HG03139 (cell line): ENCODE measurements around the gene DDX6.
"Not testable (repeated sequence)": the region's sequence is repeated elsewhere in the genome, so short reads cannot be mapped to it uniquely, and the experiment has no call there.

Experiments
- ATAC-seq: cut with Tn5 transposase; IDR thresholded peaks from one replicate; pipeline ENCODE4 v1.9.1; 2021; ENCODE audit not compliant: unreplicated experiment

The DDX6 gene

DNA sequence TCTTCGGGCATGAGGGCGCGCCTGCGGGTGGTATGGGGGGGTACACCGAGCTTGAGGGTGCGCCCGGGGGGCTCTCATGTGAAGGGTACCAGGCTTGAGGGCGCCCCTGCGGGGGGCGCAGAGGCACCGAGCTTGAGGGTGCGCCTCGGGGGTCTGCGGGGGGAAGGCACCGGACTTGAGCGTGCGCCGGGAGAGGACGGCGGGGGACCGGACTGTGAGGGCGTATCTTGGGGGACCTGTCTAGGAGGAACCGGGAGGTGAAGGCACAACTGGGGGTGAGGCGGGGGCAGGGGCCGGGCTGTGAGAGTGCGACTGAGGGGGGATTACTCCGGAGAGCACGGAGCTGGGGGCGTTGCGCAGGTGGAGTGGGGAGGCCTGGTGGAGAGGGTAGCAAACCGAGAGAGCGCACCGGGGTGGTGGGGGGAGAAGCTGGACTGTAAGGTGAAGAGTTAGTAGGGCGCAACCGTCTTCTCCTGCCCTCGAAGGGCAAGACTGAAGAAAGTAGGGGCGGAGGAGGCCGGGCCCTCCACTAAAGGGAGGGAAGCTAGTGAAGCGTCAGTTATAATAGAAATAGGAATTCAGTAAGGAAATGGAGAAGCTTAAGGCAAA lies 1.1 kb upstream of the DDX6 start:
- no peak for ATAC-seq

DNA sequence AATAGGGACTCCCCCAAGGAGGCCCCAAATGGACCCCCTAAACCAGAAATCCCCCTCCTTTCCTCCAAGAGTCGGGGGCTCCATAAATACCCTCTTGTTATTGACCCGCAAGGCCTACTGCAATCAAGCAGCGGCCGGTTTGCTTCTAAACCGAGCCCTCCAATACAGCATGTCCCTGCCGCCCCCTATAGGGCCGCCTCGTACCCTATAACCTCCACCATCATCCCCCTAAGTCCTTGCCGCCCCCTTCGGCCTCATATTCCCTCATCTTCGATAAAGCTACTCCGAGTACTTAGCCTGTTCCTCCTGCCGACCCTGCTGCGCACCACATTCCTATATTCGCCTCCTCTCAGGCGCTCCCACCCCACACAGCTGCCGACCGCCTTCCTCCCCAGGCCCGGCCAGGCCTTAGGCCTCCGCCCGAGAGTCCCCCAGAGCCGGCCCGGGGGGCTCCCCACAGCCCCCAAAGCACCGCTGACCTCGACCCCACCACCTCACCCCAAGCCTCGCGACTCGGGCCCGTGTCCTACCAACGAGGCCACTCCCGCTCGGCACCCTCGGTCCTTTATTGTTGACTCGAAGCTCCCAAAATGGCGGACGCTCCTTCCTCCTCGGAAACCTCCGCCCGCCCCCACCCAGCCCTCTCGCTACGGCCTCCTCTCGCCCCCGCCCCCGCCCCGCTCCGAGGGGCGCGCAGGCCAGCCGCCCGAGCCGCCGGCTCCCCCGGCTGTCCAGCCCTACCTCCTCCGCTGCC lies 430 bp downstream of the DDX6 start:
- ATAC-seq, result peak; percentile 16

DNA sequence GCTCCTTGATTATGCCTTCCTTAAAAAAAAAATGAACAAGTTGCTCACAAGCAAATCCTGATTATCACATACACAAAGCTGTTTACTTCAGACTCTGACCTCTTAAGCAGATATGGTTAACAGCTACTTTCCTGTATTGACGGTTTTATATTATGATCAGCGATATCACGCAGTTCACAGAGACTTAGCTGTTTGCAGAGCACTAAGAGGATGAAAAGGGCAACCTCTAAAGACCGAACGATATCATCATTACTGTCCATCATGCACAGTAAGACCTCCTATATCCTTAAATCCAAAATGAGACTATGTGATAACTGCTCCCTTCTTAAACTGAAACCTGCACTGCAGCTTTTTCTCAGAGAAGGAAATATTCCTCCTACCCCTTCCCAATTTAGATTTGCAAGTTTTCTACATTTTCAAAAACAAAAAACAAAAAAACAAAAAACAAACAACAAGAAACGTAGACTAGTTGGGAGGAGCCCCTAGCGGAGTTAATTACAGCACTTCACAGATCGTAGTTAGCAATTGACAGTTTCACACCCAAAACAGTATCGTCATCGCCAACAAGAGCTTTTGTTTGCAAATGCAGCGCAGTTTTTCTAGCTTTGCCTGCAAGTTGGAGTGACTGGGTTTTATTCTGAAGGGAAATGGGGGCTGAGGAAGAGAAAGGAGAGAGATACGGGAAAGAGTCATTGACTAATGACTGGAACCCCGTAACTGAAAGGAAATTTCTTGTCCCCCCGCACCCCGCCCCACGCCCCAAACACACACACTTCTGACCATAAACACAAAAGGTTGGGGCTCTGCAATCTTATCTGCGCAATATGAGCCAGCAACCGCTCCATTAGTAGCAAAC lies 1.2 kb downstream of the DDX6 start:
- no peak for ATAC-seq

DNA sequence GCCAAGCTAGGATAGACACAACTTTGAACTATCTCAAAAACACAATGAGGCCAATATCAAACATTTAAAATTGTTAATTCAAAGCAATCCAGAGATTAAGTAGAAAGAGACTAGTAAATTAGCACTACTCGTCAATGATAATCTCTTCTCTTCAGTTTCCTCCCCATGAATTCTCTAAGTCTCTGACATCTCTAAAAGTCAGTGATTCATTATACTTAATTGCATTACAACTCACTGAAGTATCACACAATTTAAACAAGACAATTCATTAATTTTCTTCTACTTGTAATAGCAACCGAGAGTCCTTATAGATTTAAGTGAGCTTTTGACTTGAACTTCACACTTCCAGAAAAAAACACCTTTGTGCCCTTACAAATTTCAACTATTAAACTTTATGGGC lies 4.3 kb downstream of the DDX6 start:
- ATAC-seq, result no peak

DNA sequence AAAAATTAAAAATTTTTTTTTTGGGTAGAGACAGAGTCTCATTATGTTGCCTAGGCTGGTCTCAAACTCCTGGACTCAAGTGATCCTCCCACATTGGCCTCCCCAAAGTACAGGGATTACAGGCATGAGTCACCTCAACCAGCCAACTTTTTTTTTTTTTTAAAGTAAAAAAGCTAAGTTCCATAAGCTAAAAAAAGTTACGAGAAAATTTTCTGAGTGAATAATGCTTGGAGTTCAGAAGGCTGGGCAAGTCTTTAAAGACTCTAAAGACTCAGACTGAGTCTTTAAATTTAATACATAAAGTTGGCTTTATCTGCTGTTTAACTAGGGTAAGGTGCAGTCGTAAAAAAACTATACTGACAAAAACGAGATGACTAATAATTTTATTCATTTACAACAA lies 5.6 kb downstream of the DDX6 start:
- ATAC-seq, result no peak

- no peak for ATAC-seq
Observed at GRCh38 chr11:118783724-118784495, 7.1 kb downstream of the DDX6 start.

GRCh38 chr11:118783324-118783723 lies 7.6 kb downstream of the DDX6 start:
- ATAC-seq, result not testable (repeated sequence)

GRCh38 chr11:118778898-118779297 lies 12.1 kb downstream of the DDX6 start:
- ATAC-seq, result no peak

- no peak for ATAC-seq
Observed at GRCh38 chr11:118774032-118774431, 16.9 kb downstream of the DDX6 start.

DNA sequence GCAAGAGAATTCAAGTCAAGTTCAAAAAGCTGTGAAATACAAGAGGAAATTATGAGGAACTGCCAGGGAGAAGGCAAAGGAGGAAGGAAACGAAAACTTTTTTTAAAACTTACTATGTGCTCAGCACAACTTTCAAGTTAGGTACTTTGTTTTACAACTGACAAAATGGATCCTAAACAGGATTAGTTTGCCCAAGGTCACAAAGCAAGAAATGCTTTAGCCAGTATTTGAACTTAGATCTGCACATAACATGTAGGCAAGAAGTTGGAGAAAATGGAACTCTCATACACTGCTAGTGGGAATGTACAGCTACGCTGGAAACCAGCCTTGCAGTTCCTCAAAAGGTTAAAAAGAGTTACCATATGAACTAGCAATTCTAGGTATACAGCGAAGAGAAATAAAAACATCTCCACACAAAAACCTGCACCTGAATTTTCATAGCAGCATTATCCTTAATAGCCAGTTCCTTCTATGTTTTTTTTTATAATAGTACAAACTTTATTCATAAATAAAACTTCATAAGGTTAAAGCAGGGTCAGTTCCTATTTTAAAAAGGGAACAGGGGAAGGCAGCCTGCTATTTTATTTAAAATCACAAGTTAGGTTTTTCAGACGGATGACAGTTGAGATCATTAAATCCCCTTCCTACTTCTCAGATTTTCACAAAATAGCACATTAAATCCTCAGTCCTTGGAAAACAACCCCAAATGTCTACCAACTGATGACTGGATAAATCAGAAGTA lies 19.2 kb downstream of the DDX6 start:
- ATAC-seq, result no peak

DNA sequence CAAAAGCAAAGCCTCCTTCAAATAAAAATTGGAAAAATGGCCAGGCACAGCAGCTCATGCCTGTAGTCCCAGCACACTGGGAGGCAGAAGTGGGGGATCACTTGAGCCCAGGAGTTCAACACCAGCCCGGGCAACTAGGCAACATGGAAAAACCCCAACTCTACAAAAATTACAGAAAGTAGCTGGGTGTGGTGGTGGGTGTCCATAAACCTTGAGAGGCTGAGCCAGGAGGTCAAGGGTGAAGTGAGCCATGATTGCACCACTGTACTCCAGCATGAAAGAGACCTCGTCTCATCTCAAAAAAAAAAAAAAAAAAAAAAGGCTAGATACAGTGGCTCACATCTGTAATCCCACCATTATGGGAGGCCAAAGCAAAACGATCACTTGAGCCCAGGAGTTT lies 22.3 kb downstream of the DDX6 start:
- no peak for ATAC-seq

DNA sequence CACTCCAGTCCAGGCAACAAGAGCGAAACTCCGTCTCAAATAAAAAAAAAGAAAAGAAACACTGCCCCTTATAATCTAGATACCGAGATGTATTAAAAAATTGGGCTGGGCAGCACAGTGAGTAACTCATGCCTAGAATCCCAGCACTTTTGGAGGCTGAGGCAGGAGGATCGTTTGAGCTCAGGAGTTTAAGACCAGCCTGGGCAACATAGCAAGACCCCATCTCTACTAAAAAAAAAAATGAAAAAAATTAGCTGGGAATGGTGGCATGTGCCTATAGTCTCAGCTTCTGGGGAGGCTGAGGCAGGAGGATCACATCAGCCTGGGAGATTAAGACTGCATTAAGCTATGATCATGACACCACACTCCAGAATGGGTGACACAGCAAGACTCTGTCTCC lies 24.9 kb downstream of the DDX6 start:
- ATAC-seq, result no peak

- ATAC-seq, result not testable (repeated sequence)
Observed at GRCh38 chr11:118765095-118765691, 25.8 kb downstream of the DDX6 start.

GRCh38 chr11:118763041-118763440 lies 27.9 kb downstream of the DDX6 start:
- no peak for ATAC-seq

- ATAC-seq, result not testable (repeated sequence)
Observed at GRCh38 chr11:118761981-118762380, 29.0 kb downstream of the DDX6 start.

DNA sequence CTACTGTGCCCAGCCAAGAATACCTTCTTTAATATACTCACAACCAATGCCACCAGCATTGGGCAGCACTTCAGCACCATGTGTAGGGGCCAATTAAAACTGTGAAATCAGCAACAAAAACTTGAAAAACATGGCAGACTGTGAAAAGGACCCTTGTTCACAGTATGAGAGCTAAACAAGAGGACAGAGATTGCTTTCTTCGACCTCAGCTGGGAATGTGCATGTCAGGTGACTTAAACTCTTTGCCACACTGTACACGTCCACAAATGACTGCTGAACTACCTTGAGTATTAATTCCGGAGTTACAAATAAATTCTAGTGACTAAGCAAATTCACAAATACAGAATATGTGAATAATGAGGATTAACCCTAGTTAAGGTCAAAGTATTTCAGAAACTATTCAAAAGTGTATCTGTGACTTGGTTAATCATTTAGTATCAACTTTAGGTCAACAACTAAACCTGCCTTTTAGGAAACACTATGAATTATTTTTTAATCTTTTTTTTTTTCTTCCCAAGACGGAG lies 33.0 kb downstream of the DDX6 start:
- no peak for ATAC-seq

DNA sequence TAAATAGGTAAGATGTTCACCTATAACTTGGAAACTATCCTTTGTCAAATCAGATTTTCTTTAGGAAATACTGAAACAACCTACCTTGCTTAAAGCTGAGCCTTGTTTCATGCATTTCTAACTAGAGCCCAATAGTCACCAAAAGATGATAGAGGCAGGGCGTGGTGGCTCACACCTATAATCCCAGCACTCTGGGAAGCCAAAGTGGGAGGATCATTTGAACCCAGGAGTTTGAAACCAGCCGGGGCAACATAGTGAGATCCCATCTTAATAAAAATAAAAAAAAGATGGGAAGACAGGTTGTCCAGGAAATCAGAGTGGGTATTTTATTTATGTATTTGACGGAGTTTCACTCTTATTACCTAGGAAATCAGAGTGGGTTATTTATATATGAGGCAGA lies 38.3 kb downstream of the DDX6 start:
- no peak for ATAC-seq

GRCh38 chr11:118749429-118749828 lies 41.5 kb downstream of the DDX6 start:
- no peak for ATAC-seq

DNA sequence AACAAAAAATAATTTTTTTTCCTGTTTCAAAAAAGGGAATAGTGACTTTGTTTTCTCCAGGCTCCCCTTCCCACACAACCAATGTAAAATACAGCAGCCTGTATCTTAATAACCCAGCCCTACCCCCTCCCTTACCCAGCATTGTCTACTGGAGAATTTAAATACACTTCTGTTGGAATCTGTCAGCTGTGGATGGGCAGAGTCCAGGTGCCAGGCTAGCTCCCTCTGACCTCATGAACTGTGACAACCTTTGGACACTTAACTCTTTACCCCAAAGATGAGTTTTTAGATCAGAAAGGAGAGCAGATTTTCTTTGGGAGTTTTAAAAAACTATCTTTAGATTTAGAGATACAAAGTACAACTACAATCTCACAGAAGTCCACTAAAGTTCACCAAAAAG lies 42.9 kb downstream of the DDX6 start:
- no peak for ATAC-seq
